T-helper 1 cell treated with Interleukin-12 subunit alpha and Interleukin-12 subunit beta and Interleukin-4 antibody, amounts not matched to agents 30 μg/mL and 1 μg/mL, for 36 hours (primary cell): ENCODE measurements around the gene SLC25A33.
"Not testable (repeated sequence)": the region's sequence is repeated elsewhere in the genome, so short reads cannot be mapped to it uniquely, and the experiment has no call there.

Experiments
- H3K27ac Mint-ChIP-seq: one replicate; pipeline ENCODE4 v1.8.0; 2021; ENCODE audit warnings: mild to moderate bottlenecking, mixed read lengths
- H3K27me3 Mint-ChIP-seq: one replicate; pipeline ENCODE4 v1.8.0; 2021; ENCODE audit warnings: low read depth, mixed read lengths
- H3K36me3 Mint-ChIP-seq: one replicate; pipeline ENCODE4 v1.8.0; 2021; ENCODE audit warnings: low read depth, mixed read lengths
- H3K4me1 Mint-ChIP-seq: one replicate; pipeline ENCODE4 v1.8.0; 2021; ENCODE audit warnings: low read depth, mixed read lengths
- H3K4me3 Mint-ChIP-seq: one replicate; pipeline ENCODE4 v1.8.0; 2021; ENCODE audit warnings: mild to moderate bottlenecking, moderate library complexity, mixed read lengths
- H3K9me3 Mint-ChIP-seq: one replicate; pipeline ENCODE4 v1.8.0; 2021; ENCODE audit warnings: mixed read lengths

SLC25A33 gene

DNA sequence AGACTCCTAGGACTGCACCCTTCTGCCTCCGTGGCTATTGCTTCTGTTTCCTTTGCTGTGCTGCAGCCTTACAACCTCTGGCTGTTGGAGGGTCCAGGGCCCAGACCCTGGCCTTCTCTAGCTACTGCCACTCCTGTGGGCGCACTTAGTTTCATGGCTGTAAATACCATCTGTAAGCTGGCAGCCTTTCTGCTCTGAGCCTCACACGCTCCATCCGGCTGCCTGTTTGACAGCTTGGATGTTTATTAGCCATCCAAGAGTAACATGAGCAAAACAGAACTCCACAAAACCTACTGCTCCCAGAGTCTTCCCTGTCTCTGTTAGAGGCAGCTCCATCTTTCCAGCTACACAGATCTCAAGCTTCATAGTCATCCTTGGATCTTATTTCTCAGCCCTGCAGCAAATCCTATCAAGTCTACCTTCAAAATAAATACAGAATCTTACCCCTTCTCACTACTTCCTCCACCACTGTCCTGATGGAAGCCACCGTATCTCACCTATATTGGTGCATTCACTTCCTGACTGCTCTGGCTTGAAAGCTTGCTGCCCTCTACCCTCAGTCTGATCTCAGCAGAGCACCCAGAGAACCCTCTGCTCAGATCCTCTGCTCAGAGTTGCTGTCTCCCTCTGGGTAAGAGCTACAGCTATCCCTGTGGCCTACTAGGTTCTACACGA is 19.1 kb downstream of the SLC25A33 start:
- H3K36me3 Mint-ChIP-seq, result peaks cover 17% of the 10 kb centered on the region

DNA sequence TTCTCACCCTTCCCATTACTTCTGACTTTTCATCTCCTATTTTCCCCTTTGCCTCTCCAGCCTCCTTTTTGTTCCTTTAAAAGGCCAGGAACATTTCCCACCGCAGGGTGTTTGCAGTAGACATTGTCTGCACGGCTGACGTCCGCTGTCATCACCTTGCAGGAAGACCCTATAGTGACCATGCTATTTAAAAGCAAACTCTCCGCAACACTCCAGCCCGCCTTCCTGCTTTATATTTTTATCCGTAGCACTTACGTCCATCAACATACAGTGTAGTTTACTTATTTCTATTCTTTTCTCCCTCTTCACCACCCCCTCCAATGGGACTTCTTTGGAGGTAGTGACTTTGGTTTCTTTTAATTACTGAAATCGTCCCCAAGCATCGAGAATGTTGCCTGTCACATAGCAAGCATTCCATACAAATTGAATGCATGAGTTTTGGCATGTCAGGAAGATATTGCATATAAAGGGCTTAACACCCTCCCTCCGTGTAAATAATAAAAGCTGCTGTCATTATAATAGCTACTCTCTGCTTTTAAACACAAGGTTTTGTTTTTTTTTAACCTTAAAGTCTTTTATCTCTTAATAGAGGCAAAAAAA is 19.8 kb downstream of the SLC25A33 start:
- H3K36me3 Mint-ChIP-seq, result peaks cover 18% of the 10 kb centered on the region
- no peak overlapping the region for H3K27ac Mint-ChIP-seq
- no peak overlapping the region for H3K4me3 Mint-ChIP-seq
- H3K9me3 Mint-ChIP-seq, result no peaks in the 10 kb centered on the region
- H3K27me3 Mint-ChIP-seq, result no peaks in the 10 kb centered on the region
- H3K4me1 Mint-ChIP-seq, result peaks cover 20% of the 10 kb centered on the region

More for the DNA sequence above, 19.1 kb downstream of the SLC25A33 start:
- Mint-ChIP-seq H3K27me3 (no peaks in the 10 kb centered on the region), H3K4me1 (peaks cover 20% of the 10 kb centered on the region), H3K4me3 (no peak overlapping the region), H3K27ac (peak overlapping the region; percentile 34), H3K9me3 (no peaks in the 10 kb centered on the region)

DNA sequence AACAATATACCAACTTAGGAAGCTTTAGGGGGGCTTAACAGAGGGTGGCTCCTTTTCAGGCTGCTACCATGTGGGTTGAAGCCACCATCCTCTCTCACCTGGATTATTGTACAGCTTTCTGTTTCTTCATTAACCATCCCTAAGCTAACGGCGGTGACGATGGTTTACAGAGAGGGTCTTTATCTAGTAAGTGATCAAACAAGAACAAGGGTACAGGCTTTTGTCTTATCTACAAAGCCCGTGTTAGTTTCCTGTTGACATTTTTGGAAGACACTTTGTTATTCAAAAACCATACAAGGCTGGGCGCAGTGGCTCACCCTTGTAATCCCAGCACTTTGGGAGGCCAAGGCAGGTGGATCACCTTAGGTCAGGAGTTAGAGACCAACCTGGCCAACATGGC is 20.4 kb downstream of the SLC25A33 start:
- H3K4me3 Mint-ChIP-seq, result no peak overlapping the region
- peaks cover 19% of the 10 kb centered on the region for H3K36me3 Mint-ChIP-seq
- peaks cover 20% of the 10 kb centered on the region for H3K4me1 Mint-ChIP-seq
- no peaks in the 10 kb centered on the region for H3K9me3 Mint-ChIP-seq
- H3K27me3 Mint-ChIP-seq, result no peaks in the 10 kb centered on the region
- H3K27ac Mint-ChIP-seq, result no peak overlapping the region

DNA sequence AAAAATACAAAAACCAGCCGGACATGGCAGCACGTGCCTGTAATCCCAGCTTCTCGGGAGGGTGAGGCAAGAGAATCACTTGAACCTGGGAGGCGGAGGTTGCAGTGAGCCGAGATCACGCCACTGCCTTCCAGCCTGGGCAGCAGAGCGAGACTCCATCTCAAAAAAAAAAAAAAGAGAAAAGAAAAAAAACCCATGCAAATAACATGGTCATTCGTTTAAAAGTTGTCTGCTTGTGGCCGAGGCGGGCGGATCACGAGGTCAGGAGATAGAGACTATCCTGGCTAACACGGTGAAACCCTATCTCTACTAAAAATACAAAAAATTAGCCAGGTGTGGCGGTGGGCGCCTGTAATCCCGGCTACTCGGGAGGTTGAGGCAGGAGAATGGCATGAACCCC is 20.8 kb downstream of the SLC25A33 start:
- H3K9me3 Mint-ChIP-seq, H3K4me3 Mint-ChIP-seq, H3K27ac Mint-ChIP-seq, H3K27me3 Mint-ChIP-seq: not testable (repeated sequence)
- H3K36me3 Mint-ChIP-seq, result peaks cover 19% of the 10 kb centered on the region
- H3K4me1 Mint-ChIP-seq, result peaks cover 18% of the 10 kb centered on the region

DNA sequence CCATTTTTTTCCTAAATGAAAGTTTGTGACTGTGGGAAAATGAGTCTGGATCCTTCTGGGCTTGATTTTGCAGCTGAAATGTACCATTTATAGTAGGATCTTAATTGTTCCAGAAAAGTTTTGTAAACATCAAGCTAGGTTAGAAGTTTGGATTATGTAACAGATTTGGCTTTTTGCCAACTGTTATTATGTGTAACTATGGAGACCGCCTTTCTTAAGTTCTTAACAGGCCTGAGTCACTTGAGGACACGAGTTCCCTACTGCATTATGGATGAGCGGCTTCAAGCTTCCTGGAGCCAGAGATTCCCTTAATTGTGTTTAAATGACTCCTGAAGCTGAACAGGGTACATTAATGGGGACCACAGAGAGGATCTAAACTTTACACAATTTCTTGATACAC is 22.2 kb downstream of the SLC25A33 start:
- Mint-ChIP-seq H3K4me1 (peaks cover 16% of the 10 kb centered on the region), H3K4me3 (no peak overlapping the region), H3K27me3 (no peaks in the 10 kb centered on the region), H3K9me3 (no peaks in the 10 kb centered on the region), H3K36me3 (peaks cover 11% of the 10 kb centered on the region), H3K27ac (no peak overlapping the region)

DNA sequence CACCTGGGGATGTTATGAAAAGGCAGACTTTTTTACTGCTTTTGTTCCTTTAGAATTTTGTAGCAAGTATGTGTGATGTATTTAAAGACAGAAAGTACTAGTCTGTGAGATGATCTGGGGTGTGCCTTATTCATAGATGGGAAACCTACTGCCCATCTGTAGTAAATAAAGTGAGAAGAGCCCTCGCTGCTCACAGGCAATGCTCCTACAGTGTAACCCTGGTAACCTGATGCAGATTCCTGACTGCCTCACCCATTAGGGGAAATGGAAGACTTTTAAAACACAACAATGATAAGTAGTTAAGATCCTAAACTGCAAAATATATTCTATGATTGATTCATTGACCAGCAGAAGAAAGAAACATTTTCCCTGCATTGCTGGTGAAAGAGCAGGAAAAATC is 30.0 kb downstream of the SLC25A33 start:
- Mint-ChIP-seq H3K27ac (no peak overlapping the region), H3K27me3 (no peaks in the 10 kb centered on the region), H3K4me1 (no peaks in the 10 kb centered on the region), H3K4me3 (no peak overlapping the region), H3K9me3 (no peaks in the 10 kb centered on the region), H3K36me3 (peaks cover 5% of the 10 kb centered on the region)

DNA sequence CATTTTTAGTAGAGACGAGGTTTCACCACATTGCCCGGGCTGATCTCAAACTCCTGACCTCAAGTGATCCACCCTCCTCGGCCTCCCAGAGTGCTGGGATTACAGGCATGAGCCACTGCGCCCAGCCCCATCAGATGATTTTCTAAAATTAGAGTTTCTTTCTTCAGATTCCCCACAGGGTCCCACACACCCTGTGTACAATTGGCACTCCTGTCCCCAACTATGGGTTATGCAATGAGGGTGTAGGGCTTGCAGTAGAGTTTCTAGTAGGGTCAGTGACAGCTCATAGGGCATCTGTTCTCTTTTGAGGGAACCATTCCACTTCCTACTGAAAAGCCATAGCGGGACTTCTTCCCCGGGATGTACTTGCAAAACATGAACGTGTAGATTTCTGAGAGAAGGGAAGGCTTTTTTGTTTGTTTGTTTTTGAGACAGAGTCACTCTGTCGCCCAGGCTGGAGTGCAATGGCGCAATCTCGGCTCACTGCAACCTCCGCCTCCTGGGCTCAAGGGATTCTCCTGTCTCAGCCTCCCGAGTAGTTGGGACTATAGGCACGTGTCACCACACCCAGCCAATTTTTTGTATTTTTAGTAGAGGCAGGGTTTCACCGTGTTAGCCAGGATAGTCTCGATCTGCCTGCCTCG is 31.7 kb downstream of the SLC25A33 start:
- not testable (repeated sequence) for H3K9me3 Mint-ChIP-seq, H3K27ac Mint-ChIP-seq, H3K4me3 Mint-ChIP-seq, H3K27me3 Mint-ChIP-seq, H3K4me1 Mint-ChIP-seq, H3K36me3 Mint-ChIP-seq

DNA sequence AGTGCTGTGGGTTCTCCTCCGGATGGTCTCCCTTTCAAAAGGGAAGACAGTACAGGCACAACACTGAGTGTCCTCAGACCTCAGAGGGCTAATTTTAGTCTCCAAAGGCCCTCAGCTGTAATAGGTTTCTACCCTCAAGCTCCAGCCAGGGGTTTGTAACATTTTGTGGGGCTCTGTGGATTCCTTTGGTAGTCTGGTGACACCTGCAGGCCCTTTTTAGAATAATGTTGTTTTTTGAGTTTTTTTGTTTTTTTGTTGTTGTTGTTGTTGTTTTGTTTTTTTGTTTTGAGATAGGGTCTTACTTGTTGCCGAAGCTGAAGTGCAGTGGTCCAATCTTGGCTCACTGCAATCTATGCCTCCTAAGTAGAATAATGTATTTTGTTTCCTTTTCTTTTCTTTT is 34.5 kb downstream of the SLC25A33 start:
- no peaks in the 10 kb centered on the region for H3K4me1 Mint-ChIP-seq
- H3K4me3 Mint-ChIP-seq, result no peak overlapping the region
- no peaks in the 10 kb centered on the region for H3K9me3 Mint-ChIP-seq
- no peaks in the 10 kb centered on the region for H3K27me3 Mint-ChIP-seq
- peaks cover 11% of the 10 kb centered on the region for H3K36me3 Mint-ChIP-seq
- no peak overlapping the region for H3K27ac Mint-ChIP-seq

DNA sequence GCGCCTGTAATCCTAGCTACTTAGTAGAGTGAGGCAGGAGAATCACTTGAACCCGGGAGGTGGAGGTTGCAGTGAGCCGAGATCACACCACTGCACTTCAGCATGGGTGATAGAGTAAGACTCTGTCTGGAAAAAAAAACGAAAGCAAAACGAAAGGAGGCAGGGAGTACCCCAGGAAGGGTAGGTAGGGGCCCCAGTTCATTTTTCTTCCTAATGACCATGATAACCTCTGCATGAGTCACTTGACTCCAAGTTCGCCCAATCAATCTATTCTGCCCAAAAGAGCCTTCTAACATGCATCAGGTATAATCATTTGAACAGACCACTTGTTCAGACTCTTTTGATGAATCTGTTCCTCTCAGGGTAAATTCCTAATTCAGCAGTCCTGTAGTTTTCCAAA is 36.2 kb downstream of the SLC25A33 start:
- Mint-ChIP-seq H3K9me3 (no peaks in the 10 kb centered on the region), H3K27me3 (no peaks in the 10 kb centered on the region), H3K4me3 (no peak overlapping the region), H3K4me1 (no peaks in the 10 kb centered on the region), H3K36me3 (peaks cover 9% of the 10 kb centered on the region), H3K27ac (no peak overlapping the region)

DNA sequence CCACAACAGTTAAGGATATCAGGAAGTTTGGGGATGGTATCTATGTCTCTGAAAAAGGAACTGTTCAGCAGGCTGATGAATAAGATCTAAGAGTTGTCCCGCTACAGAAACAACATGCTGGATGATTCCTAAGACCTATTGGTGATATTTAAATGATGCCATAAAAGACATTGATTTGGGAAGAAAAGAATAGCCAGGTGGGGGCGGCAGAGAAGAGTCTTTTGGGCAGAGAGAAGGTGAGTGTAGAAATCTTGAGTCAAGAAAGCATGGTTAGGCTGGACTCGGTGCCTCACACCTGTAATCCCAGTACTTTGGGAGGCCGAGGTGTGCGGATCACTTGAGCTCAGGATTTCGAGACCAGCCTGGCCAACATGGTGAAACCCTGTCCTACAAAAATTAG is 37.6 kb downstream of the SLC25A33 start:
- H3K4me3 Mint-ChIP-seq, result no peak overlapping the region
- H3K9me3 Mint-ChIP-seq, result no peaks in the 10 kb centered on the region
- no peaks in the 10 kb centered on the region for H3K27me3 Mint-ChIP-seq
- H3K27ac Mint-ChIP-seq, result no peak overlapping the region
- H3K4me1 Mint-ChIP-seq, result no peaks in the 10 kb centered on the region
- H3K36me3 Mint-ChIP-seq, result peaks cover 12% of the 10 kb centered on the region

DNA sequence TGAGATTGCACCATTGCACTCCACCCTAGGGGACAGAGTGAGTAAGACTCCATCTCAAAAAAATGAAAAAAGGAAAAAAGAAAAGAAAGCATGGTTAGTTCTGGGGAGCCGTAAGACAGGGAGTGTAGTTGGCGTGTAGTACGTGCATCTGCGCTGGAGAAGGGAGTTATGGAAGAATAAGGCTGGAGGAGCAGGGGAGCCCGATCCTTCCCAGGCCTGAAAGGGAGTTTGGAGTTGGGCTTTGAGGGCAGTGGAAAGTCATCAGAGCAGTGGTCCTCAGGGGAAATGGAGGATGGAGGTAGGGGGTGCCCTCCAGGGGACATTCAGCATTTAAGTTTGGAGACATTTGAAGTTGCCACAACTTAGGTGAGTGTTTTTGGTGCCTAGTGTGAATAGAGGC is 38.2 kb downstream of the SLC25A33 start:
- peaks cover 12% of the 10 kb centered on the region for H3K36me3 Mint-ChIP-seq
- no peaks in the 10 kb centered on the region for H3K4me1 Mint-ChIP-seq
- H3K9me3 Mint-ChIP-seq, result no peaks in the 10 kb centered on the region
- no peak overlapping the region for H3K27ac Mint-ChIP-seq
- H3K4me3 Mint-ChIP-seq, result no peak overlapping the region
- H3K27me3 Mint-ChIP-seq, result no peaks in the 10 kb centered on the region

DNA sequence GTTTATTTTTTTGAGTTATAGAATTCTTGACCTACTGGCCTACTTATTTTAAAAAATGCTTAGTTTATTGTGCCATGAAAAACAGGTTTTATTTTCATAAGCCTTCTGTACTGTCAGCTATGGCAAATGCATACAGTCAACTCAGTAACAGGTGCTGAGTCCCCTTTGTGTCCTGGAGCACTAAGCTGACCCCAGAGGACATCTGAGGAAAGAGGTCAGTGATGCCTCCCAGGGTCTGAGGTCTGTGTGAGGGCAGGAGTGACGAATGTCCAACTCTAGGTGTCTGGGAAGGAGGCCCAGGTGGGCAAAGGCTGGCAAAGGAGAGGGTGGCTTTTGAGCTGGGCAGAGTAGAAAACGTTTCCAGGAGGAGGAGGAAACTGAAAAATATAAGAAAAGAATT is 41.7 kb downstream of the SLC25A33 start:
- Mint-ChIP-seq H3K27me3 (no peaks in the 10 kb centered on the region), H3K4me3 (no peak overlapping the region), H3K9me3 (no peaks in the 10 kb centered on the region), H3K4me1 (no peaks in the 10 kb centered on the region), H3K27ac (no peak overlapping the region), H3K36me3 (peaks cover 9% of the 10 kb centered on the region)

DNA sequence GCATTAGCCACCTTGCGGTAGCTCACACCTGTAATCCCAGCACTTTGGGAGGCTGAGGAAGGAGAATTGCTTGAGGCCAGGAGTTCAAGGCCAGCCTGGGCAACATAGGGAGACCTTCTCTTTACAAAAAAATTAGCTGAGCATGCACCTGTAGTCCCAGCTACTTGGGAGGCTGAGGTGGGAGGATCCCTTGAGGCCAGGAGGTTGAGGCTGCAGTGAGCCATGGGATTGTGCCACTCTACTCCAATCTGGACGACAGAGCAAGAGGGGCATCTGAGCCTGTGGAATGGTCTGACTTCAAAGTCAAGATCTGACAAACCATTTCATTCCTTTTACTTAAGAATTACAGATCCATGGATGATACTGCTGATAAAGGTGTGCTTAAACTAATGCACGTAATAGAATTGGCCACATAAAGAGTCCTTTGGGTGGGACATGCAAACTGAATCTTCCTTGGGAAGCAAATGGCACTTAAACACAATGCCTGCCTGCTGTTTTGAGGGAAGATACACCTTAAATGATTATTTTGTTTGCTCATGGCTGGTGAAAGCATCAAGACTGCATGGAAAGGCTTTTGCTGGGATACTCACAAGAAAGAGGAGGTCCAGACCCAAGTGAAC is 47.0 kb downstream of the SLC25A33 start:
- H3K4me3 Mint-ChIP-seq, result no peak overlapping the region
- no peaks in the 10 kb centered on the region for H3K36me3 Mint-ChIP-seq
- no peaks in the 10 kb centered on the region for H3K9me3 Mint-ChIP-seq
- H3K27ac Mint-ChIP-seq, result no peak overlapping the region
- no peaks in the 10 kb centered on the region for H3K27me3 Mint-ChIP-seq
- H3K4me1 Mint-ChIP-seq, result peaks cover 14% of the 10 kb centered on the region

DNA sequence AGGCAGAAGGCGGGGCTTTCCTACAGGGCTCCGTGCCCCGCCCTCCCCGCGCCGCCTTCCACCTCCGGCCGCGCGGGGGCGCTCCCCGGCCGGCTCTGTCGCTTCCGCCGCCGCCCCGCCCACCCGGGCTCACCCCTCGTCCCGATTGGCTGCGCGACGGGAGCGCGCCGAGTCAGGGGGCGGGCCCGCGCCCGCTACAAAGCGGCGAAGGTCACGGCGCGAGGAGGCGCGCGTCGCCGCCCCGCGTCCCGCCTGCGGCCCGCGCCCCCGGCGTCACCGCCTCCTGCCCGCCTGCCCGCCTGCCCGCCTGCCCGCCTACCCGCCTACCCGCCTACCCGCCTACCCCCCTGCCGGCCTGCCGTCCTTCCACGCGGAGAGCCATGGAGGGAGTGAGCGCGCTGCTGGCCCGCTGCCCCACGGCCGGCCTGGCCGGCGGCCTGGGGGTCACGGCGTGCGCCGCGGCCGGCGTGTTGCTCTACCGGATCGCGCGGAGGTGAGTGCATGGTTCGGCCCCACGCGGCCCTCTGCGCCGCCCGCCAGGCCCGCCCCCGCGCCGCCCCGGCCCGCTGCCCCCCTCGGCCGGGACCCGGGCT is 49.4 kb downstream of the SLC25A33 start, which contains the start of gene TMEM201:
TMEM201 (plus strand) TSS at position 361 of the 593 bp plus-strand sequence; CDS start at position 381, 20 bp downstream.
- Mint-ChIP-seq H3K4me1 (peaks cover 21% of the 10 kb centered on the region), H3K27ac (peak within 1 kb of the TSS; percentile 28), H3K4me3 (peak within 1 kb of the TSS; percentile 79), H3K9me3 (no peaks in the 10 kb centered on the region), H3K36me3 (no peaks in the 10 kb centered on the region), H3K27me3 (no peaks in the 10 kb centered on the region)
